ENCODE results near the gene EFNA5.
"Not testable (repeated sequence)": the region's sequence is repeated elsewhere in the genome, so short reads cannot be mapped to it uniquely, and the experiment has no call there.

EFNA5 gene

GRCh38 chr5:107457138-107457537 lies 213.6 kb downstream of the EFNA5 start:
- Histone ChIP-seq H3K27me3 (ENCODE audit: control insufficient read depth in 1 of 2, insufficient read depth in 2 of 2, low read length in 2 of 2) (no peaks in the 10 kb centered on the region), H3K9me3 (ENCODE audit: control insufficient read depth in 2 of 2, low read length in 2 of 2) (no peaks in the 10 kb centered on the region), H3K36me3 (ENCODE audit: control insufficient read depth in 2 of 2, insufficient read depth in 2 of 2, low read length in 2 of 2) (no peaks in the 10 kb centered on the region), H3K4me3 (ENCODE audit: low read length in 2 of 2) (no peak overlapping the region), H3K27ac (ENCODE audit: low read length) (no peak overlapping the region), H3K9ac (ENCODE audit: low read length in 2 of 2) (no peak overlapping the region), H3K4me1 (ENCODE audit: control insufficient read depth, insufficient read depth, low read length) (no peaks in the 10 kb centered on the region)

DNA sequence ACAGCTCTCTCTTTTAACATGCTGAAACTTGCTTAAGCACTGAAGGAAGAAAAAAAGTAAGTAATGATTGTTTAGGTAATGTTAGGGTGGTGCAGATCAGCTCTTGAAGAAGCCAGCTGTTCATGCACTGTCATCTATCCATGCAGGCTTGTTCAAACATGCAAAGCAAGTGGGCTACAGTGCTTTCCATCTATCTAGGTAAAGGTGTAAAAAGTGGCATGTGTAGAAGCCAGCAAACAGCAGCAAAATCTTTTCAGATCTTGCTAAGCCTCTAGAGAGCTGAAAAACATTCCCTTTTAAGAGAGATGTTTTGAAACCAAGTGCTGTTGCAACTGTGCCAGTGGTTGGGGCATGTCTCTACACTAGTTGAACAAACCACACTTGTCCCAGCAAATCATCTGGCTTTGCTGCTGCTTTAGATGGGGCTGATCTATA lies 214.4 kb downstream of the EFNA5 start:
- Histone ChIP-seq H3K27ac (ENCODE audit: low read length) (no peak overlapping the region), H3K9me3 (ENCODE audit: control insufficient read depth in 2 of 2, low read length in 2 of 2) (no peaks in the 10 kb centered on the region), H3K4me3 (ENCODE audit: low read length in 2 of 2) (no peak overlapping the region), H3K27me3 (ENCODE audit: control insufficient read depth in 1 of 2, insufficient read depth in 2 of 2, low read length in 2 of 2) (no peaks in the 10 kb centered on the region), H3K36me3 (ENCODE audit: control insufficient read depth in 2 of 2, insufficient read depth in 2 of 2, low read length in 2 of 2) (no peaks in the 10 kb centered on the region), H3K4me1 (ENCODE audit: control insufficient read depth, insufficient read depth, low read length) (no peaks in the 10 kb centered on the region), H3K9ac (ENCODE audit: low read length in 2 of 2) (no peak overlapping the region)

DNA sequence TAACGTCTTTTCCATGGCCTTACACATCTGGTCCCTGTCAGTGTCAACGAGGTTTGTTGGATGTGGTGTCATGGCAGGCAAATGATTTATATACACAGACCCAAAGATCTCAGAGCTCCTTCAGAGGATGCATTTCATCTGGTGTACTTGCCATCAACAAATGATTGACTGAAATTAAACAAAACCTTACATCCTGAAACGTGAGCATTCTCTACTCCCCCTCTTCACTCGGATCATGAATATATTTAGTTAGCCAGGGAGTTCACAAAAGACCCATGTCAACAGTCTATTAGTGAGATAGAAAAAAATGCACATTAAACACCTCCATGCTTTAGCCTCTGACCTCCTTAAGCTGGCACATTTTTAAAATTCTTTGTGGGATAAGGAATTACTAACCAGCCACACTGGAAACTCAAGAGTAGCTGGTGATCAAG lies 215.6 kb downstream of the EFNA5 start:
- H3K4me3 ChIP-seq (ENCODE audit: low read length in 2 of 2): no peak overlapping the region
- no peaks in the 10 kb centered on the region for H3K36me3 ChIP-seq (ENCODE audit: control insufficient read depth in 2 of 2, insufficient read depth in 2 of 2, low read length in 2 of 2)
- H3K27me3 ChIP-seq (ENCODE audit: control insufficient read depth in 1 of 2, insufficient read depth in 2 of 2, low read length in 2 of 2): no peaks in the 10 kb centered on the region
- no peaks in the 10 kb centered on the region for H3K4me1 ChIP-seq (ENCODE audit: control insufficient read depth, insufficient read depth, low read length)
- no peak overlapping the region for H3K27ac ChIP-seq (ENCODE audit: low read length)
- H3K9ac ChIP-seq (ENCODE audit: low read length in 2 of 2): no peak overlapping the region
- no peaks in the 10 kb centered on the region for H3K9me3 ChIP-seq (ENCODE audit: control insufficient read depth in 2 of 2, low read length in 2 of 2)

DNA sequence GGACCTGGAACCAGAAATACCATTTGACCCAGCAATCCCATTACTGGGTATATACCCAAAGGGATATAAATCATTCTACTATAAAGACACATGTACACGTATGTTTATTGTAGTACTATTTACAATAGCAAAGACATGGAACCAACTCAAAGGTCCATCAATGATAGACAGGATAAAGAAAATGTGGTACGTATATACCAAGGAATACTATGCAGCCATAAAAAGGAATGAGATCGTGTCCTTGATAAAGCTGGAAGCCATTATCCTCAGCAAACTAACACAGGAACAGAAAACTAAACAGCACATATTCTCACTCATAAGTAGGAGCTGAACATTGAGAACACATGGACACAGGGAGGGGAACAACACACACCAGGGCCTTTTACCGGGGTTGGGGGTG lies 218.9 kb downstream of the EFNA5 start:
- not testable (repeated sequence) for H3K4me1 ChIP-seq (ENCODE audit: control insufficient read depth, insufficient read depth, low read length); H3K9me3 ChIP-seq (ENCODE audit: control insufficient read depth in 2 of 2, low read length in 2 of 2); H3K4me3 ChIP-seq (ENCODE audit: low read length in 2 of 2); H3K27ac ChIP-seq (ENCODE audit: low read length); H3K36me3 ChIP-seq (ENCODE audit: control insufficient read depth in 2 of 2, insufficient read depth in 2 of 2, low read length in 2 of 2); H3K27me3 ChIP-seq (ENCODE audit: control insufficient read depth in 1 of 2, insufficient read depth in 2 of 2, low read length in 2 of 2); H3K9ac ChIP-seq (ENCODE audit: low read length in 2 of 2)

DNA sequence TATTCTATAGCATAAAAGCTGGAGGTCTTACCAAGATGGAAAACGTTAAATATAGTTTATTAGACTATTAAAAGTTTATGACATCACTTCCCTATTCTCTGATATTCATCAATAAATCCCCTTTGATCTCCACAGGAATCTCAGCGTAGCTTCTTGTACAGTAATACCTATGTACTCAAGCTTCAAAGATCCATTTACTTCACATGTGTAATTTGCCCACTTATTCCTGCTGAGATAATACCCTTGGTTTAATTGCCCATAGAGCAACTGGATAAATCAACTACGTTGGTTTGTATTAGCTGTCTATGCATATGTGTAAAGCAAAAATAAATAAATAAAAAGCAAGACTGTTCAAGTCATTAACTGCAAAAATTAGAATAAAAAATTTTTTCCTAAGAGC lies 219.7 kb downstream of the EFNA5 start:
- Histone ChIP-seq H3K27ac (ENCODE audit: low read length) (no peak overlapping the region), H3K4me3 (ENCODE audit: low read length in 2 of 2) (no peak overlapping the region), H3K27me3 (ENCODE audit: control insufficient read depth in 1 of 2, insufficient read depth in 2 of 2, low read length in 2 of 2) (no peaks in the 10 kb centered on the region), H3K36me3 (ENCODE audit: control insufficient read depth in 2 of 2, insufficient read depth in 2 of 2, low read length in 2 of 2) (no peaks in the 10 kb centered on the region), H3K4me1 (ENCODE audit: control insufficient read depth, insufficient read depth, low read length) (no peaks in the 10 kb centered on the region), H3K9ac (ENCODE audit: low read length in 2 of 2) (no peak overlapping the region), H3K9me3 (ENCODE audit: control insufficient read depth in 2 of 2, low read length in 2 of 2) (no peaks in the 10 kb centered on the region)

DNA sequence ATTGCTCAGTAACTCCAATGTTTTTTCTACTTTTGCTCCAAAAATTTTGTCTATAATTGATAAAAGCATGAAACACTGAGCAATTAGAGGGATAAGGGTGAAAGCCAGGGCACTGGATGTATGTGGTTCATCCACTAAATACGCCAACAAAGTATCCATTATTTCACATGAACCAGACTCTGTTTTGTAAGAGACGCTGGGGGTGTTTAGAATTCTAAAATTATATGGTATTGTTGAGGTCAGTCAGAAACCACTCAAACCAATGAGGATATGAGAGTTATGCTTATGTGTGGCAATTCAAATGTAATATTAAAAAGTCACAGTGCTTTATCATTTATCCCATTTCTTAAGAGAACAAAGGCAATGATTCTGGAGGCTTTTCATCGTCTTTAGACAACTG lies 220.2 kb downstream of the EFNA5 start:
- H3K4me1 ChIP-seq (ENCODE audit: control insufficient read depth, insufficient read depth, low read length): no peaks in the 10 kb centered on the region
- H3K36me3 ChIP-seq (ENCODE audit: control insufficient read depth in 2 of 2, insufficient read depth in 2 of 2, low read length in 2 of 2): no peaks in the 10 kb centered on the region
- H3K4me3 ChIP-seq (ENCODE audit: low read length in 2 of 2): no peak overlapping the region
- H3K9me3 ChIP-seq (ENCODE audit: control insufficient read depth in 2 of 2, low read length in 2 of 2): no peaks in the 10 kb centered on the region
- no peak overlapping the region for H3K9ac ChIP-seq (ENCODE audit: low read length in 2 of 2)
- no peaks in the 10 kb centered on the region for H3K27me3 ChIP-seq (ENCODE audit: control insufficient read depth in 1 of 2, insufficient read depth in 2 of 2, low read length in 2 of 2)
- H3K27ac ChIP-seq (ENCODE audit: low read length): no peak overlapping the region

GRCh38 chr5:107449369-107449768 lies 221.4 kb downstream of the EFNA5 start:
- no peaks in the 10 kb centered on the region for H3K36me3 ChIP-seq (ENCODE audit: control insufficient read depth in 2 of 2, insufficient read depth in 2 of 2, low read length in 2 of 2)
- H3K4me3 ChIP-seq (ENCODE audit: low read length in 2 of 2): no peak overlapping the region
- no peak overlapping the region for H3K9ac ChIP-seq (ENCODE audit: low read length in 2 of 2)
- H3K27ac ChIP-seq (ENCODE audit: low read length): no peak overlapping the region
- no peaks in the 10 kb centered on the region for H3K27me3 ChIP-seq (ENCODE audit: control insufficient read depth in 1 of 2, insufficient read depth in 2 of 2, low read length in 2 of 2)
- H3K9me3 ChIP-seq (ENCODE audit: control insufficient read depth in 2 of 2, low read length in 2 of 2): no peaks in the 10 kb centered on the region
- no peaks in the 10 kb centered on the region for H3K4me1 ChIP-seq (ENCODE audit: control insufficient read depth, insufficient read depth, low read length)

DNA sequence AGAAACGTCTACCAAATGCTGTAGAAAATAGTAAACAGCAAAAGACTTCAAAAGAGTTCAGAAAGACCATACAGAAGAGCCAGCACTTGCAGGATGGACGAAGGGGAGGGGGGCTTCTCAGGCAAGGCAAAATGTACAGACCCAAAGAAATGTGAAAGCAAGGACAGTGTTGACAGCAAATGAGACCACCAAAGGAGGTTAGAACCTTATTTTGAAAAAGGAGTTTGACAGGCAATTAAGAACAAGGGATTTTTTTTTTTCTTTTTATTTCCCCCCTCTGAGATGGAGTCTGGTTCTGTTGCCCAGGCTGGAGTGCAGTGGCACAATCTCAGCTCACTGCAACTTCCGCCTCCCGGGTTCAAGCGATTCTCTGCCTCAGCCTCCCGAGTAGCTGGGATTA lies 223.2 kb downstream of the EFNA5 start:
- no peak overlapping the region for H3K27ac ChIP-seq (ENCODE audit: low read length)

DNA sequence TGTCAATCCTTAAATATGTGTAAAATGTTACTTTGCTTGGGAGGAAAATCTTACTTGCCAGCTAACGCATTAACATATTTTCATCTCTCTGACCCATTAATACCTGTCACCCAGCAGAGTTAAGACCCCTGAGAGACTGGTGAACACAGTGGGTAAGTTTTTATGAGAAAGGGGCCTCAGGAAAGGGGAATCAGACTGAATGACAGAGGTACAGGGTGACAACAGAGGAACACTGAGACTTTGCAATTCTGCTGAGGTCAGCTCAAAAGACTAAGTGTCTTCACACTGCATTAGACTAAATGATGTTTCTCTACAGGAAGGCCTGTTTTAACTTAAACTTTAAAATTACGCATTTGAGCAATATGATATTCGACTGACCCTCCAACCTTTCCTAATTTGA lies 223.8 kb downstream of the EFNA5 start:
- Histone ChIP-seq H3K27me3 (ENCODE audit: control insufficient read depth in 1 of 2, insufficient read depth in 2 of 2, low read length in 2 of 2) (no peaks in the 10 kb centered on the region), H3K36me3 (ENCODE audit: control insufficient read depth in 2 of 2, insufficient read depth in 2 of 2, low read length in 2 of 2) (no peaks in the 10 kb centered on the region), H3K27ac (ENCODE audit: low read length) (no peak overlapping the region), H3K9me3 (ENCODE audit: control insufficient read depth in 2 of 2, low read length in 2 of 2) (no peaks in the 10 kb centered on the region), H3K4me3 (ENCODE audit: low read length in 2 of 2) (no peak overlapping the region), H3K4me1 (ENCODE audit: control insufficient read depth, insufficient read depth, low read length) (no peaks in the 10 kb centered on the region), H3K9ac (ENCODE audit: low read length in 2 of 2) (no peak overlapping the region)

More for the DNA sequence above, 223.2 kb downstream of the EFNA5 start:
- Histone ChIP-seq H3K36me3 (ENCODE audit: control insufficient read depth in 2 of 2, insufficient read depth in 2 of 2, low read length in 2 of 2) (no peaks in the 10 kb centered on the region), H3K9me3 (ENCODE audit: control insufficient read depth in 2 of 2, low read length in 2 of 2) (no peaks in the 10 kb centered on the region), H3K4me1 (ENCODE audit: control insufficient read depth, insufficient read depth, low read length) (no peaks in the 10 kb centered on the region), H3K9ac (ENCODE audit: low read length in 2 of 2) (no peak overlapping the region), H3K27me3 (ENCODE audit: control insufficient read depth in 1 of 2, insufficient read depth in 2 of 2, low read length in 2 of 2) (no peaks in the 10 kb centered on the region), H3K4me3 (ENCODE audit: low read length in 2 of 2) (no peak overlapping the region)

GRCh38 chr5:107444300-107444699 lies 226.4 kb downstream of the EFNA5 start:
- H3K27ac ChIP-seq (ENCODE audit: low read length): no peak overlapping the region
- no peaks in the 10 kb centered on the region for H3K27me3 ChIP-seq (ENCODE audit: control insufficient read depth in 1 of 2, insufficient read depth in 2 of 2, low read length in 2 of 2)
- no peaks in the 10 kb centered on the region for H3K4me1 ChIP-seq (ENCODE audit: control insufficient read depth, insufficient read depth, low read length)
- H3K4me3 ChIP-seq (ENCODE audit: low read length in 2 of 2): no peak overlapping the region
- no peaks in the 10 kb centered on the region for H3K36me3 ChIP-seq (ENCODE audit: control insufficient read depth in 2 of 2, insufficient read depth in 2 of 2, low read length in 2 of 2)
- H3K9ac ChIP-seq (ENCODE audit: low read length in 2 of 2): no peak overlapping the region
- no peaks in the 10 kb centered on the region for H3K9me3 ChIP-seq (ENCODE audit: control insufficient read depth in 2 of 2, low read length in 2 of 2)

GRCh38 chr5:107443897-107444296 lies 226.8 kb downstream of the EFNA5 start:
- no peak overlapping the region for H3K27ac ChIP-seq (ENCODE audit: low read length)

More at GRCh38 chr5:107443897-107444296, 226.8 kb downstream of the EFNA5 start:
- Histone ChIP-seq H3K27me3 (ENCODE audit: control insufficient read depth in 1 of 2, insufficient read depth in 2 of 2, low read length in 2 of 2) (no peaks in the 10 kb centered on the region), H3K9ac (ENCODE audit: low read length in 2 of 2) (no peak overlapping the region), H3K4me1 (ENCODE audit: control insufficient read depth, insufficient read depth, low read length) (no peaks in the 10 kb centered on the region), H3K9me3 (ENCODE audit: control insufficient read depth in 2 of 2, low read length in 2 of 2) (no peaks in the 10 kb centered on the region), H3K36me3 (ENCODE audit: control insufficient read depth in 2 of 2, insufficient read depth in 2 of 2, low read length in 2 of 2) (no peaks in the 10 kb centered on the region), H3K4me3 (ENCODE audit: low read length in 2 of 2) (no peak overlapping the region)
